Adrenal gland (tissue), 12 donors: ENCODE measurements around the gene GRM4. TPM values are rescaled to one million over a fixed set of nuclear protein-coding genes. Genes with fewer than 3 reads are reported as not detected.

Experiments used
- DNase-seq, 7 donors: peaks; one replicate each; pipeline ENCODE4 v3.0.0-alpha.2; 2019 to 2020
- H3K27ac ChIP-seq, 5 donors: fragments of 200-600 bp; sonication (generic) in 4 of 5; 1 replicate in 3 of 5; 2 replicates in 2 of 5; pipeline versions ENCODE4 v1.5.1 to v1.8.0; 2016 to 2020; ENCODE audit warnings: mild to moderate bottlenecking in 1 of 5
- H3K27me3 ChIP-seq: fragments of 200-600 bp; 2 replicates; pipeline ENCODE4 v1.8.0; 2021
- H3K36me3 ChIP-seq, 2 donors: fragments of 200-600 bp; replicated peaks in 1 of 2; 1 replicate in 1 of 2; 2 replicates in 1 of 2; pipeline versions ENCODE4 v1.5.1 to v1.8.0; 2018 to 2022
- H3K4me1 ChIP-seq, 2 donors: fragments of 200-600 bp; replicated peaks in 1 of 2; 1 replicate in 1 of 2; 2 replicates in 1 of 2; pipeline versions ENCODE4 v1.5.1 to v1.8.0; 2018 to 2021
- H3K4me3 ChIP-seq, 4 donors: fragments of 200-600 bp; sonication (generic) in 3 of 4; one replicate each; pipeline ENCODE4 v1.5.1; 2016 to 2018
- H3K9me3 ChIP-seq, 3 donors: fragments of 200-600 bp; sonication (generic) in 1 of 3; replicated peaks in 1 of 3; 1 replicate in 2 of 3; 2 replicates in 1 of 3; pipeline versions ENCODE4 v1.5.1 to v1.8.0; 2016 to 2021
- CTCF ChIP-seq, 6 experiments: fragments of 450-650 bp in 4 of 6; fragments of 200-600 bp in 2 of 6; sonication (generic) in 1 of 6; IDR thresholded peaks; 1 replicate in 5 of 6; 2 replicates in 1 of 6; pipeline versions ENCODE4 v1.5.1 to v1.8.0; 2016 to 2021; ENCODE audit warnings: antibody characterized with exemption in 6 of 6, mild to moderate bottlenecking in 2 of 6, moderate library complexity in 1 of 6
- POLR2A ChIP-seq, 2 donors: fragments of 450-650 bp; IDR thresholded peaks; one replicate each; pipeline ENCODE4 v1.6.1; 2017; ENCODE audit warnings: antibody characterized with exemption in 2 of 2, mild to moderate bottlenecking in 2 of 2, moderate library complexity in 1 of 2
- WGBS, 4 donors: extraction: QIAGEN DNeasy Blood & Tissue Kit in 2 of 4; methylation state at CpG; one replicate each; pipeline versions ENCODE4 v1.1.5 to v1.1.7; 2013 to 2017; 5-methylcytosine and 5-hydroxymethylcytosine counted together
- intact Hi-C, 2 donors: fragments of 100-400 bp; cut with DNase I; formaldehyde crosslinking; loops; one replicate each; pipeline versions ENCODE4 v1.14.1 to v1.15.0; 2022 to 2023
- polyA plus RNA-seq, 3 donors: library from polyadenylated mRNA; stranded (reverse); fragments of 200-250 nt in 2 of 3; fragments of 350-450 nt in 1 of 3; fragmentation: Illumina TruSeq in 1 of 3; extraction: RNeasy Lipid Tissue Mini Kit (QIAGEN cat#74804) in 1 of 3; gene quantifications; one replicate each; pipeline ENCODE4 v1.2.3, GENCODE V29; 2013 to 2014
- total RNA-seq, 9 donors: library from RNA; depleted of rRNA in 4 of 9; stranded (reverse); fragments of >200 nt in 4 of 9; fragments of 120-200 nt in 1 of 9; fragmentation: NEBNext Ultra II Directional in 1 of 9; extraction: Animal tissue kit (Norgen Biotek cat#: 25700) in 1 of 9; gene quantifications; one replicate each; pipeline versions ENCODE4 v1.1.0 to v1.2.4, GENCODE V29; 2013 to 2023
- donor health status: healthy with polysubstance abuse.
- donor health status: Bipolar disorder and iron deficiency.
- donor health status: DM: yes; HTN: yes; CAD: no.
- donor health status: DM: no; HTN: no; CAD: no.
- donor health status: DM: no; HTN: no; CAD: no.
- donor health status: DM: yes; HTN: yes; CAD: no.

The GRM4 gene
- total and polyA plus RNA-seq, 12 donors, result 0.06 TPM; not detected in 11

- no peaks in the 10 kb centered on the region for H3K4me1 ChIP-seq
- intact Hi-C loops, result no loop called here
- H3K27me3 ChIP-seq, result no peaks in the 10 kb centered on the region
- H3K36me3 ChIP-seq, result no peaks in the 10 kb centered on the region
- no peak for TF ChIP-seq CTCF (IDR thresholded peaks at IDR 0.05)
- no peak for TF ChIP-seq POLR2A (IDR thresholded peaks at IDR 0.05)
- H3K4me3 ChIP-seq, result no peak overlapping the region
- H3K27ac ChIP-seq, result no peak overlapping the region
- 85 to 93% (median 89%) methylated on average over 14 of the region's 14 CpGs for WGBS, 4 donors
- no peaks in the 10 kb centered on the region for H3K9me3 ChIP-seq
- DNase-seq, result no peak
Measured at GRCh38 chr6:34085453-34086170, 60.3 kb downstream of the GRM4 start.

- Histone ChIP-seq H3K36me3 (no peaks in the 10 kb centered on the region), H3K4me3 (no peak overlapping the region), H3K4me1 (no peaks in the 10 kb centered on the region), H3K9me3 (no peaks in the 10 kb centered on the region), H3K27me3 (peaks cover 3% of the 10 kb centered on the region), H3K27ac (no peak overlapping the region)
- WGBS, 4 donors, result 60 to 81% (median 77%) methylated on average over 10 to 13 of the region's 13 CpGs
- TF ChIP-seq POLR2A (IDR thresholded peaks at IDR 0.05) (no peak), CTCF (IDR thresholded peaks at IDR 0.05) (no peak)
- no peak for DNase-seq
- intact Hi-C loops, result no loop called here
Measured at GRCh38 chr6:34084591-34085290, 61.1 kb downstream of the GRM4 start.

- no peak for DNase-seq
- no peak for TF ChIP-seq CTCF (IDR thresholded peaks at IDR 0.05)
- no peak for TF ChIP-seq POLR2A (IDR thresholded peaks at IDR 0.05)
Measured at GRCh38 chr6:34082864-34083626, 62.8 kb downstream of the GRM4 start.

GRCh38 chr6:34082348-34082747 lies 63.5 kb downstream of the GRM4 start:
- Histone ChIP-seq H3K9me3 (no peaks in the 10 kb centered on the region), H3K4me3 (no peak overlapping the region), H3K27me3 (peaks cover 4% of the 10 kb centered on the region), H3K4me1 (no peaks in the 10 kb centered on the region), H3K27ac (no peak overlapping the region), H3K36me3 (no peaks in the 10 kb centered on the region)
- 78 to 86% (median 85%) methylated on average over 5 to 10 of the region's 10 CpGs for WGBS, 4 donors
- DNase-seq, result no peak
- TF ChIP-seq CTCF (IDR thresholded peaks at IDR 0.05) (no peak), POLR2A (IDR thresholded peaks at IDR 0.05) (no peak)
- intact Hi-C loops, result no loop called here

More at GRCh38 chr6:34082864-34083626, 62.8 kb downstream of the GRM4 start:
- H3K27me3 ChIP-seq, result peaks cover 4% of the 10 kb centered on the region
- 74 to 83% (median 80%) methylated on average over 23 to 25 of the region's 25 CpGs for WGBS, 4 donors
- H3K9me3 ChIP-seq, result no peaks in the 10 kb centered on the region
- no peak overlapping the region for H3K27ac ChIP-seq
- intact Hi-C loops, result no loop called here
- H3K4me1 ChIP-seq, result no peaks in the 10 kb centered on the region
- H3K36me3 ChIP-seq, result no peaks in the 10 kb centered on the region
- no peak overlapping the region for H3K4me3 ChIP-seq
